ENCODE results near the gene SZT2.
"Not testable (repeated sequence)": the region's sequence is repeated elsewhere in the genome, so short reads cannot be mapped to it uniquely, and the experiment has no call there.

SZT2 gene

DNA sequence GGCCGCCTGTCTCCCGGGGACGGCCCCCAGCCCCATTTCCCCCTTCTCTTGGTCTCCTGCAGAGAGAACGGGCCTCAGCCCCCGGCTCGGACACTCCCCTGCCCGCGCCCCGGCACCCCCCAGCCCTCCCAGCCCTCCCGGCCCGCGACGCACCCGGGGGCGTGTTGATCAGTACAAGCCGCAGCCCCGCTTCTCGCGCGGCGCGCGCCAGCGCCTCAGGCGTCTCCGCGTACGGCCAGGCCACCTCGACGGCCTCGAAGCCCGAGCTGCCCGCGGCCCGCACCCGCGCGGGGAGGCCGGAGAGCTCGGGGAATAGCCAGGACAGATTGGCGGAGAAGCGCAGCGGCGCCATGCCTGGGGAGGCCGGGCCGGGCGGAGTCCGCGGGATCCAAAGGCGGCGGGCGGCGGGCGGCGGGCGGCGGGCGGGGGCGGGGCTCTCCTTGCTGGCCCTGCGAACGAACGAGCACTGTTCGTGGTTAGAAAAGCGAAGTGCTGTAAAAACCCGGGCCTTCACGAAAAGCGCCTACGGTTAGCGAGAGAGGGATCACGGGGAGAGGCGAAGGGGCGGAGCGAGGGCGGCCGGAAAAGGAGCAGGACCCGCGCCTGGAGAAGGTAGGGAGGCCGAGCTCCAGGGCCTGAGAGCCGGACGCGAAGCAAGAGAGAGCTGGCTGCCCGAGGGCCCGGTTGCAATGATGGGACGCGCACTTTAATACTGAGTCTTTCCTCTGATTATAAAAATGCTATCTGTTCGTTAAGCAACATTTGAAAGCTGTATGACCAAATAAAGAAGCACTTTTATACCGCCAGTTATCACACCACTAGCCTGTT is 64.0 kb downstream of the SZT2 start, which contains the start of gene HYI:
Gene HYI (minus strand): TSS at position 490 of the 828 bp plus-strand sequence. CDS start 138 bp downstream, at position 352.
- TF ChIP-seq, protein P1, sequence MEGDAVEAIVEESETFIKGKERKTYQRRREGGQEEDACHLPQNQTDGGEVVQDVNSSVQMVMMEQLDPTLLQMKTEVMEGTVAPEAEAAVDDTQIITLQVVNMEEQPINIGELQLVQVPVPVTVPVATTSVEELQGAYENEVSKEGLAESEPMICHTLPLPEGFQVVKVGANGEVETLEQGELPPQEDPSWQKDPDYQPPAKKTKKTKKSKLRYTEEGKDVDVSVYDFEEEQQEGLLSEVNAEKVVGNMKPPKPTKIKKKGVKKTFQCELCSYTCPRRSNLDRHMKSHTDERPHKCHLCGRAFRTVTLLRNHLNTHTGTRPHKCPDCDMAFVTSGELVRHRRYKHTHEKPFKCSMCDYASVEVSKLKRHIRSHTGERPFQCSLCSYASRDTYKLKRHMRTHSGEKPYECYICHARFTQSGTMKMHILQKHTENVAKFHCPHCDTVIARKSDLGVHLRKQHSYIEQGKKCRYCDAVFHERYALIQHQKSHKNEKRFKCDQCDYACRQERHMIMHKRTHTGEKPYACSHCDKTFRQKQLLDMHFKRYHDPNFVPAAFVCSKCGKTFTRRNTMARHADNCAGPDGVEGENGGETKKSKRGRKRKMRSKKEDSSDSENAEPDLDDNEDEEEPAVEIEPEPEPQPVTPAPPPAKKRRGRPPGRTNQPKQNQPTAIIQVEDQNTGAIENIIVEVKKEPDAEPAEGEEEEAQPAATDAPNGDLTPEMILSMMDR (IDR thresholded peaks at IDR 0.05; ENCODE audit: unreplicated experiment in 3 of 3), result no peak

GRCh38 chr1:43454270-43455011 is 64.7 kb downstream of the SZT2 start:
- H3K36me3 Mint-ChIP-seq (ENCODE audit: low read depth), result peaks cover 30% of the 10 kb centered on the region
- peaks cover 16% of the 10 kb centered on the region for H3K9me3 Mint-ChIP-seq
- peak overlapping the region; percentile 98 to 99 (median 98) for H3K27ac Mint-ChIP-seq
- no peaks in the 10 kb centered on the region for H3K27me3 Mint-ChIP-seq (ENCODE audit: low read depth)
- H3K4me3 Mint-ChIP-seq, result peak overlapping the region; percentile 84 to 95 (median 92)
- TF ChIP-seq, protein P1 (IDR thresholded peaks at IDR 0.05; ENCODE audit: unreplicated experiment in 3 of 3), result no peak
- peaks cover 24% of the 10 kb centered on the region for H3K4me1 Mint-ChIP-seq

More for the DNA sequence above, 64.0 kb downstream of the SZT2 start, which contains the start of gene HYI:
- Mint-ChIP-seq H3K4me3 (peak within 1 kb of the TSS; percentile 84 to 95 (median 92)), H3K27me3 (ENCODE audit: low read depth) (no peaks in the 10 kb centered on the region), H3K36me3 (ENCODE audit: low read depth) (peaks cover 38% of the 10 kb centered on the region), H3K9me3 (peaks cover 12% of the 10 kb centered on the region), H3K4me1 (peaks cover 24% of the 10 kb centered on the region), H3K27ac (peak within 1 kb of the TSS; percentile 98 to 99 (median 98))

- TF ChIP-seq, protein P1 (IDR thresholded peaks at IDR 0.05; ENCODE audit: unreplicated experiment in 3 of 3), result no peak
- Mint-ChIP-seq H3K27me3 (ENCODE audit: low read depth) (no peaks in the 10 kb centered on the region), H3K9me3 (peaks cover 21% of the 10 kb centered on the region), H3K36me3 (ENCODE audit: low read depth) (peaks cover 22% of the 10 kb centered on the region), H3K27ac (peak overlapping the region in 2 of 3 experiments; percentile 77 to 98), H3K4me1 (peaks cover 24% of the 10 kb centered on the region), H3K4me3 (peak overlapping the region; percentile 56 to 75 (median 56))
Observed at GRCh38 chr1:43455213-43455889, 65.7 kb downstream of the SZT2 start.

DNA sequence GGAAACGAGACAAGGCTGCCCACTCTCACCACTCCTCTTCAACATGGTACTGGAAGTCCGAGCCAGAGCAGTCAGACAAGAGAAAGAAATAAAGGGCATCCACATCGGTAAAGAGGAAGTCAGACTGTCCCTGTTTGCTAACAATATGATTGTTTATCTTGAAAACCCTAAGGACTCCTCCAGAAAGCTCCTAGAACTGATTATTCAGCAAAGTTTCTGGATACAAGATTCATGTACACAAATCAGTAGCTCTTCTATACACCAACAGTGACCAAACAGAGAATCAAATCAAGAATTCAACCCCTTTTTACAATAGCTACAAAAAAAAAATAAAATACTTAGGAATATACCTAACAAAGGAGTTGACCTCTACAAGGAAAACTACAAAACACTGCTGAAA is 68.7 kb downstream of the SZT2 start:
- peaks cover 31% of the 10 kb centered on the region for H3K9me3 Mint-ChIP-seq
- H3K27me3 Mint-ChIP-seq (ENCODE audit: low read depth); H3K4me3 Mint-ChIP-seq; H3K27ac Mint-ChIP-seq; H3K36me3 Mint-ChIP-seq (ENCODE audit: low read depth): not testable (repeated sequence)
- H3K4me1 Mint-ChIP-seq, result peaks cover 17% of the 10 kb centered on the region

- Mint-ChIP-seq H3K27me3 (ENCODE audit: low read depth) (no peaks in the 10 kb centered on the region), H3K27ac (no peak overlapping the region), H3K9me3 (peaks cover 26% of the 10 kb centered on the region), H3K4me1 (no peaks in the 10 kb centered on the region), H3K4me3 (no peak overlapping the region), H3K36me3 (ENCODE audit: low read depth) (peaks cover 3% of the 10 kb centered on the region)
- TF ChIP-seq, protein P1 (IDR thresholded peaks at IDR 0.05; ENCODE audit: unreplicated experiment in 3 of 3), result no peak
Observed at GRCh38 chr1:43460988-43461693, 71.4 kb downstream of the SZT2 start.

Data from nephron (organoid).